NB4 (cell line): Measurements from ENCODE around the gene COQ3.

ENCODE experiments used
- POLR2A ChIP-seq: IDR thresholded peaks from 2 replicates; pipeline ENCODE4 v1.6.1; 2011; ENCODE audit warnings: mild to moderate bottlenecking; ENCODE audit not compliant: insufficient read length; ENCODE audit errors: extremely low read depth
- TF ChIP-seq, protein P1 (sequence below): IDR thresholded peaks from one replicate; pipeline ENCODE4 v1.5.1; 2012; ENCODE audit warnings: low read depth, low read length

DNA sequence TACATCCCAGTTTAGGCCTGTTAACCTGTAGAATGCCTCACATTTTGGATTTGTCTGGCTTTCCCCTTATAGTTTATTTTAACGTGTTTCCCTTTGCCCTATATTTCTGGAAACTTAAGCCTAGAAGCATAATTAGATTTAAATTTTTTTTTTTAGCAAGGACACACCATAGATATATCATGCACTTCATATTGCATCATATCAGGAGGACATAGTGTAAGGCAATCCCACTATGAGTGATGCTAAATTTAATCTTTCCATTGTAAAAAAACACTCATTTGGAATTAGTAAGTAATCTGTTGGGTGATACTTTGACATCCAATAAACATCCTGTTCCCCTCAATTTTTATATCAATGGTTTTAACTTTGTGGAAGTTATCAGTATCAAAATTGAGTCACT lies 34.2 kb downstream of the COQ3 start:
- no peak for TF ChIP-seq POLR2A
- TF ChIP-seq, protein P1, sequence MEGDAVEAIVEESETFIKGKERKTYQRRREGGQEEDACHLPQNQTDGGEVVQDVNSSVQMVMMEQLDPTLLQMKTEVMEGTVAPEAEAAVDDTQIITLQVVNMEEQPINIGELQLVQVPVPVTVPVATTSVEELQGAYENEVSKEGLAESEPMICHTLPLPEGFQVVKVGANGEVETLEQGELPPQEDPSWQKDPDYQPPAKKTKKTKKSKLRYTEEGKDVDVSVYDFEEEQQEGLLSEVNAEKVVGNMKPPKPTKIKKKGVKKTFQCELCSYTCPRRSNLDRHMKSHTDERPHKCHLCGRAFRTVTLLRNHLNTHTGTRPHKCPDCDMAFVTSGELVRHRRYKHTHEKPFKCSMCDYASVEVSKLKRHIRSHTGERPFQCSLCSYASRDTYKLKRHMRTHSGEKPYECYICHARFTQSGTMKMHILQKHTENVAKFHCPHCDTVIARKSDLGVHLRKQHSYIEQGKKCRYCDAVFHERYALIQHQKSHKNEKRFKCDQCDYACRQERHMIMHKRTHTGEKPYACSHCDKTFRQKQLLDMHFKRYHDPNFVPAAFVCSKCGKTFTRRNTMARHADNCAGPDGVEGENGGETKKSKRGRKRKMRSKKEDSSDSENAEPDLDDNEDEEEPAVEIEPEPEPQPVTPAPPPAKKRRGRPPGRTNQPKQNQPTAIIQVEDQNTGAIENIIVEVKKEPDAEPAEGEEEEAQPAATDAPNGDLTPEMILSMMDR = no peak
